IPS DF 19.7 (cell line): ENCODE results near the gene POLE2.
"Not testable (repeated sequence)": the region's sequence is repeated elsewhere in the genome, so short reads cannot be mapped to it uniquely, and the experiment has no call there.

Experiments
- DNase-seq: peaks from one replicate; pipeline ENCODE4 v3.0.0-alpha.2; 2013; ENCODE audit warnings: low read depth, low spot score

Gene POLE2

DNA sequence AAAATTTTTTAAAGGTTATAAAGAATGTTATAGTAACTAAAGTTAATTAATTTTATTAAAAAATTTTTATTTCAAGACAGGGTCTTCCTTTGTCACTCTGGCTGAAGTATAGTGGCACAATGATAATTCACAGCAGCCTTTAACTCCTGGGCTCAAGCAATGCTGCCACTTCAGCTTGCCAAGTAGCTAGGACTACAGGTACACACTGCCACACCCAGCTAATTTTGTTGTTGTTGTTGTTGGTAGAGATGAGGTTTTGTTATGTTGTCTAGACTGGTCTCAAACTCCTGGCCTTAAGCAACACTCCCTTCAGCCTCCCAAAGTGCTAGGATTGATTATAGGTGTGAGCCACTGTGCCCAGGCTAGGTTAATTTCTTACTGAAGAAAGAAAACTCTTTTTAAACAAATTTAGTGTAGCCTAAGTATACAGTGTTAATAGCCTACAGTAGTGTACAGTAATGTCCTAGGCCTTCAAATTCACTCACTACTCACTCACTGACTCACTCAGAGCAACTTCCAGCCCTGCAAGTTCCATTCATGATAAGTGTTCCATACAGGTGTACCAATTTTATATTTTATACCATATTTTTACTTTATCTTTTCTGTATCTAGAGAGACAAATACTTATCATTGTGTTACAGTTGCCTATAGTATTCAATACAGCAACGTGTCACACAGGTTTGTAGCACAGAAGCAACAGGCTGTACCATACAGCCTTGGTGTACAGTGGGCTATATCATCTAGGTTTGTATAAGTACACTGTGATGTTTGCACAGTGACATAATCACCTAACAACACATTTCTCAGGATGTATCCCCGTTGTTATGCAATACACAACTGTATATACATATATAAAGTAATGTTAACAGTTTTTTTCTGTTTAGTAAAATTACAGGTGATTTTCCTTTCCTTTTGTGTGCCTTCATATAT is 28.2 kb downstream of the POLE2 start:
- DNase-seq = no peak

GRCh38 chr14:49657500-49657899 is 30.5 kb downstream of the POLE2 start:
- DNase-seq = not testable (repeated sequence)

DNA sequence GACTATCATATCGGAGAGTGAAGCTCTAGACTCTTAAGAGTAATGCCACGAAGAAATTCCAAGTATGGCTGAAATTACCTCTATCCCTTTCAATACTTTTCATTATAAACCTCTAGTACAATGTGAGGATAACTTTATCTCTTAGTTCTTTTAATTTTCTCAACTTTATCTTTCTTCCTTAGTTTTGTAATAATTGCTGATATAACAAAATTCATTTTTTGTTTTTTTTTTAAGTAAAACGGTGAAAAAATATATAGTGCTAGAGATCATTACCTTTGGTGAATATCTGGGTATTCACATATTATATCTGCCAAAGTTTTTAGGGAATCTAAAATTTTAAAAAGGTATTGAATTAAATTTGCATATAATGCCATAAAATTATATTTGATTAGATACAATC is 33.5 kb downstream of the POLE2 start:
- no peak for DNase-seq

- no peak for DNase-seq
Measured at GRCh38 chr14:49653508-49653907, 34.5 kb downstream of the POLE2 start.

DNA sequence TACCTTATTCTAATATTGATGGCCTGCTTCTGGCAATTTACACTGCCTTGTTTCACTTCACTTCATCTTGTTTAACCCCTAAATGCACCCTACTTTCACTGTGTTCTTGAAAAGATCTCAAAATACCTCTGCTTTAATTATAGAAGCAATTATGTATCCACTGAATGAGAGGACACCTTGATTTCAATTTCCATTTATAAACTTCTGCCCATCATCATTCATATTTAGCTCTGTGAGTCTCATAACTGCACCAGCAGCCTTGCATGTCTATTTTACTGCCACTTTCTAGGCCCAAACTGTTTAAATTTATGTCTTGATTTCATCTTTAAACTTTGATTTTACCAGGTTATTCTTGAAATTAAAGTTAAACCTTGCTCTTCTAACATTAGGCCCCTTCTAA is 45.9 kb downstream of the POLE2 start:
- no peak for DNase-seq

DNA sequence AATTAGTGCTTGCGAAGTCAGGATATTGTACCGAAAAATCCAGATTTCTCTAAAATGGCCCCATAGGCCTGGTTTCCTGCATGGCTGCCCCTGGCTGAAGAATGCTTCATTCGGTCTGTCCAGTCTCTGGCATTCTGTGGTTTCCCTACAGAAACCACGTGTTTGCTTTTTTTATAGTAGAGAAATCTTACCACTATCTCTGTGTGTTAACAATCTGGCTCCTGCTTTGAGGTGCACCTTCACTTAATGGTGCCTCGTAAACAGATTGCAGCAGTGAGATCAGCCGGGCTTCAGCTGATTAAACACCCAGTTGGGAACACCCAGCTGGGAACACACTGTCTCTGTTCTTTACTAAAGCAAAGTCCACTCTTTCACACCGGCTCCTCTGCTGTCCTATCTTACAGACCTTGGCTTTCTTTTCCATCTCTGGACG is 46.3 kb downstream of the POLE2 start:
- no peak for DNase-seq

GRCh38 chr14:49640540-49641417 is 47.2 kb downstream of the POLE2 start:
- DNase-seq = no peak

GRCh38 chr14:49637534-49638078 is 50.4 kb downstream of the POLE2 start:
- DNase-seq = no peak

DNA sequence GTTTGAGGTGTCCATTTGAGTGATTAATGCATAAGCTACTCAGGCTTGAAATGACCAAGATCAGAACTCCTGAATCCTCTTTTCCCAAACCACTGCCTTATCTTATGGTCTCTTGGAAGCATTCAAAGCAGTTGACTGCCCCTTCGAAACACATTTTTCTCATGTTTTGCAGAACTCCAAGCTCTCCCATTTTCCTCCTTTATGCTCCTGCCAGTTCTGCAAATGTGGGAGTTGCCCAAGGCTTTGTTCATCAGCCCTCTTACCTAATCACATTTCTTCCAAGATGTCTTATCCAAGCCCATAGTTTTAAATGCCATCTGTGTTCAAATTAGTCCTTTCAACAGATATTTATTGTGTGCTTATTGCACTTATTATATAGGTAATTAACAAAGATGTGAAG is 51.1 kb downstream of the POLE2 start:
- no peak for DNase-seq

GRCh38 chr14:49634547-49635334 is 53.3 kb downstream of the POLE2 start, which contains the start of gene DNAAF2:
Gene DNAAF2 (minus strand): TSS chr14:49635244. CDS start chr14:49635149, 95 bp downstream.
- DNase-seq = no peak

- DNase-seq = peak; percentile 67
Measured at GRCh38 chr14:49633640-49634546, 54.1 kb downstream of the POLE2 start.

DNA sequence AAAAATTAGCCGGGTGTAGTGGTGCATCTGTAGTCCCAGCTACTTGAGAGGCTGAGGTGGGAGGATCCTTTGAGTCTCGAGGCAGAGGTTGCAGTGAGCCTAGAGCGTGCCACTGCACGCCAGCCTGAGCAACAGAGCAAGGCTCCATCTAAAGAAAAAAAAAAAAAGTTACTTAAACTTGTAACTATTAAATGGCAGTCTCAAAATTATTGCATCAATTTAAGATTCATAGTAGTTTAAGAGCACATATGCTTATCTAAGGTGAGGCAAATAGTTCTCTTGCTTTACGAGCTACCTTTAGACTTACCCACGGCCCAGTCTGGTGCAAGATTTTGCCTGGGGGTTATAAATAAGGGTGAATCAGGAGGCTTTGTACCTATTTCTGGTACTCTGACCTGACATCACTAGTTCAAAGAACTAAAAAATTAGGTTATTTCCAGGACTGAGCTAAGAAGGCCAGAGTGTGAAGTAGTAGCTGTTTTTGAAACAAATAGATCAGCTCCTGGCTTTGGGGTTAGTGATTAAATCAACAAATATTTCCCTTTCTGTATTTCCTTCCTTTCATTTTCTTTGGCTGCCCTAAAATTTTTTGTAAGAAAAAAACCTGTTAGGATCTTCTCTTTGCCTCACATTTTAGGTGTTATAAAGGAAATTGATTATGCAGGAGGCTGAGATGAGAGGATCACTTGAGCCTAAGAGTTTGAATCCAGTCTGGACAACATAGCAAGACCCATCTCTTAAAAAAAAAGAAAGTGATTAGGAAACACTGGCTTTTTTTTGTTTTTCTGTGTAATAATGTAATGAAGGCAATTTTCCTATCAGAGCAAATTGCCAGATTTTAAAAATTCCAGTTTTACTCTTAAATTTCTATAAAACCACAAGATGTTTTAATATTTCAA is 63.8 kb downstream of the POLE2 start:
- DNase-seq = no peak

DNA sequence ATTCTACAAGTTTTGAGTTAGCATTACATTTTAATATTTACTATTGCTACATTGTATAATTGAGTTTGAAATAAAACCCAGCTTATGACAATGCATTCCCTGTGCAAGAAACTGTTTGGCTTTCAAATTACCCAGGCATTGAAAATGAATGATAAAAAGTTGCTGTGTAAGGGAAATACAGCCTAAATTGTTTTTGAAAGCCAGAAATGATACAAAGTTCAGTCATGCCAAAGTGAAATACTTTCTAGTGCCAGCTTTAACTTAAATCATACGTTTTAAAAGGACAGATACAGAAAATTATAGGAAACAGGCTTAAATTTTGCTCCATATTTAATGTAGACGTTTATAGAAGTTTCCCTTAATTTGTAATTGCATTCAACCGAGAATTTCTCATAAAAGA is 64.6 kb downstream of the POLE2 start:
- no peak for DNase-seq

GRCh38 chr14:49622022-49622607 is 65.9 kb downstream of the POLE2 start:
- DNase-seq = no peak

DNA sequence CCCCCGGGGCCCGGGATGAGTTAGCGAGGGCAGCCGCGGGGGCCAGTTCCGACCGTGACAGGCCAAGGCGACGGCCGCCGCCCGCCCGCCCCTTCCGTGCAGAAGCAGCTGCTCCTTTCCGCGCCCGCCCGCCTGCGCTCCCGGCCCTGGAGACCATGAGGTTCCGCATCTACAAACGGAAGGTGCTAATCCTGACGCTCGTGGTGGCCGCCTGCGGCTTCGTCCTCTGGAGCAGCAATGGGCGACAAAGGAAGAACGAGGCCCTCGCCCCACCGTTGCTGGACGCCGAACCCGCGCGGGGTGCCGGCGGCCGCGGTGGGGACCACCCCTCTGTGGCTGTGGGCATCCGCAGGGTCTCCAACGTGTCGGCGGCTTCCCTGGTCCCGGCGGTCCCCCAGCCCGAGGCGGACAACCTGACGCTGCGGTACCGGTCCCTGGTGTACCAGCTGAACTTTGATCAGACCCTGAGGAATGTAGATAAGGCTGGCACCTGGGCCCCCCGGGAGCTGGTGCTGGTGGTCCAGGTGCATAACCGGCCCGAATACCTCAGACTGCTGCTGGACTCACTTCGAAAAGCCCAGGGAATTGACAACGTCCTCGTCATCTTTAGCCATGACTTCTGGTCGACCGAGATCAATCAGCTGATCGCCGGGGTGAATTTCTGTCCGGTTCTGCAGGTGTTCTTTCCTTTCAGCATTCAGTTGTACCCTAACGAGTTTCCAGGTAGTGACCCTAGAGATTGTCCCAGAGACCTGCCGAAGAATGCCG is 66.7 kb downstream of the POLE2 start:
- no peak for DNase-seq

GRCh38 chr14:49620182-49621113 is 67.6 kb downstream of the POLE2 start, which contains the start of the genes MGAT2 and RPL36AL:
Gene MGAT2 (plus strand): TSS chr14:49620799. CDS start chr14:49621269, 470 bp downstream.
Gene RPL36AL (minus strand): TSS chr14:49620626. CDS start chr14:49619104, 1,522 bp downstream.
- DNase-seq = peak; percentile 96

- no peak for DNase-seq
Measured at GRCh38 chr14:49619730-49620129, 68.3 kb downstream of the POLE2 start.
